Peyer's patch (tissue), 4 donors: ENCODE data around the gene XRCC2.

Source experiments
- POLR2A ChIP-seq, 2 donors: fragments of 450-650 bp; IDR thresholded peaks; one replicate each; pipeline ENCODE4 v1.5.1; 2017; ENCODE audit warnings: antibody characterized with exemption in 2 of 2, mild to moderate bottlenecking in 2 of 2, moderate library complexity in 2 of 2
- TF ChIP-seq, protein P1 (sequence below), 6 experiments: fragments of 450-650 bp in 4 of 6; fragments of 200-600 bp in 2 of 6; sonication (generic) in 1 of 6; IDR thresholded peaks; one replicate each; pipeline ENCODE4 v1.5.1; 2017 to 2019; ENCODE audit warnings: antibody characterized with exemption in 6 of 6, mild to moderate bottlenecking in 3 of 6, moderate library complexity in 1 of 6

DNA sequence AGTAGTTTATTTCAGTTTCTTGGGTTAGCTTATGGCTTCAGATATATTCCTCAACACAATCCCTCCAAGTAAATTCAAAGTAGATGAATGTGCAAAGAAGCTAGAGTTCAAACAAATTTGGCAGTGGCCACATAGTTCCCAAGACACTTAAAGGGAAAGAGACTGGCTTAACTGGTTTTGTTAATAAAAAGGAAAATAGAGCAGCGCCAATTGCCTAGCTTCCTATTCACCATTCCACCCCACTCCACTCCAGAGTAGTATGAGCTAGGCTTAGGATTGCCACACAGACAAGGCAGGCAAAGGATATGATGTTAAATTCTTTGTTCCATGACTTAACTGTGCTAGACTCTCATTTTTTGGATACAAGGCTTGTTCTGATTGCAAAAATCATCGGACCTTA, 2.0 kb downstream of the XRCC2 start:
- TF ChIP-seq, protein P1, sequence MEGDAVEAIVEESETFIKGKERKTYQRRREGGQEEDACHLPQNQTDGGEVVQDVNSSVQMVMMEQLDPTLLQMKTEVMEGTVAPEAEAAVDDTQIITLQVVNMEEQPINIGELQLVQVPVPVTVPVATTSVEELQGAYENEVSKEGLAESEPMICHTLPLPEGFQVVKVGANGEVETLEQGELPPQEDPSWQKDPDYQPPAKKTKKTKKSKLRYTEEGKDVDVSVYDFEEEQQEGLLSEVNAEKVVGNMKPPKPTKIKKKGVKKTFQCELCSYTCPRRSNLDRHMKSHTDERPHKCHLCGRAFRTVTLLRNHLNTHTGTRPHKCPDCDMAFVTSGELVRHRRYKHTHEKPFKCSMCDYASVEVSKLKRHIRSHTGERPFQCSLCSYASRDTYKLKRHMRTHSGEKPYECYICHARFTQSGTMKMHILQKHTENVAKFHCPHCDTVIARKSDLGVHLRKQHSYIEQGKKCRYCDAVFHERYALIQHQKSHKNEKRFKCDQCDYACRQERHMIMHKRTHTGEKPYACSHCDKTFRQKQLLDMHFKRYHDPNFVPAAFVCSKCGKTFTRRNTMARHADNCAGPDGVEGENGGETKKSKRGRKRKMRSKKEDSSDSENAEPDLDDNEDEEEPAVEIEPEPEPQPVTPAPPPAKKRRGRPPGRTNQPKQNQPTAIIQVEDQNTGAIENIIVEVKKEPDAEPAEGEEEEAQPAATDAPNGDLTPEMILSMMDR (IDR thresholded peaks at IDR 0.05), result no peak
- no peak for TF ChIP-seq POLR2A (IDR thresholded peaks at IDR 0.05)
